ENCODE data around the gene ITK.

DNA sequence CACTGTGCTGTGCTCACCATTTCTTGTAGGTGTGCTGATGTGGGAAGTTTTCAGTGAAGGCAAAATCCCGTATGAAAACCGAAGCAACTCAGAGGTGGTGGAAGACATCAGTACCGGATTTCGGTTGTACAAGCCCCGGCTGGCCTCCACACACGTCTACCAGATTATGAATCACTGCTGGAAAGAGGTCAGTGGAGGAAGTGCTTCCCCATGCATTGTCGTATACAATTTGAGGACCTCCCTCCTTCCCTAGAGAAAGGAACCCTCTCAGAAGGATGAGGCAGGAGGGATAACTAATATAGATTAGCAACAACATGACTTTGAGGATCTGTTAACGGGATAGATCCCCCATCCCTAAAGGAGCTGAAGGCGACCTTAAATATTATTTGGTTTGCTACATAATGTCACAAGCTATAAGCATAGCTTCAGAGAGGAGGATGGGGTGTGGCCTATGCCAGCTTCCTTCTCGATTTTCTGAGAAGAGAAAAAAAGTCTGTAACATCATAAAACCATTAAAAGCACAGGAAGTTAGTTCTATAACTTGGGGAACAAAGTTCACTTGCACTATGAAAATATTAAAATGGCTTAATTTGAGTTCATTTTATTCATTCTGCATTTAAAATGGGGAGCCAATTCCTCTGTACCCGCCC is 68.3 kb downstream of the ITK start:
- TF ChIP-seq, protein P1, sequence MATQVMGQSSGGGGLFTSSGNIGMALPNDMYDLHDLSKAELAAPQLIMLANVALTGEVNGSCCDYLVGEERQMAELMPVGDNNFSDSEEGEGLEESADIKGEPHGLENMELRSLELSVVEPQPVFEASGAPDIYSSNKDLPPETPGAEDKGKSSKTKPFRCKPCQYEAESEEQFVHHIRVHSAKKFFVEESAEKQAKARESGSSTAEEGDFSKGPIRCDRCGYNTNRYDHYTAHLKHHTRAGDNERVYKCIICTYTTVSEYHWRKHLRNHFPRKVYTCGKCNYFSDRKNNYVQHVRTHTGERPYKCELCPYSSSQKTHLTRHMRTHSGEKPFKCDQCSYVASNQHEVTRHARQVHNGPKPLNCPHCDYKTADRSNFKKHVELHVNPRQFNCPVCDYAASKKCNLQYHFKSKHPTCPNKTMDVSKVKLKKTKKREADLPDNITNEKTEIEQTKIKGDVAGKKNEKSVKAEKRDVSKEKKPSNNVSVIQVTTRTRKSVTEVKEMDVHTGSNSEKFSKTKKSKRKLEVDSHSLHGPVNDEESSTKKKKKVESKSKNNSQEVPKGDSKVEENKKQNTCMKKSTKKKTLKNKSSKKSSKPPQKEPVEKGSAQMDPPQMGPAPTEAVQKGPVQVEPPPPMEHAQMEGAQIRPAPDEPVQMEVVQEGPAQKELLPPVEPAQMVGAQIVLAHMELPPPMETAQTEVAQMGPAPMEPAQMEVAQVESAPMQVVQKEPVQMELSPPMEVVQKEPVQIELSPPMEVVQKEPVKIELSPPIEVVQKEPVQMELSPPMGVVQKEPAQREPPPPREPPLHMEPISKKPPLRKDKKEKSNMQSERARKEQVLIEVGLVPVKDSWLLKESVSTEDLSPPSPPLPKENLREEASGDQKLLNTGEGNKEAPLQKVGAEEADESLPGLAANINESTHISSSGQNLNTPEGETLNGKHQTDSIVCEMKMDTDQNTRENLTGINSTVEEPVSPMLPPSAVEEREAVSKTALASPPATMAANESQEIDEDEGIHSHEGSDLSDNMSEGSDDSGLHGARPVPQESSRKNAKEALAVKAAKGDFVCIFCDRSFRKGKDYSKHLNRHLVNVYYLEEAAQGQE (IDR thresholded peaks at IDR 0.05) = no peak
- no peak for TF ChIP-seq HNF4A (conservative IDR thresholded peaks at IDR 0.05)
- TF ChIP-seq CTCF (IDR thresholded peaks at IDR 0.05; ENCODE audit: low read depth, low read length, missing input control) = no peak
- TF ChIP-seq FOXA1 (IDR thresholded peaks at IDR 0.05) = no peak
- no peak for TF ChIP-seq RAD21 (IDR thresholded peaks at IDR 0.05)
- no peak for TF ChIP-seq TAF1 (conservative IDR thresholded peaks at IDR 0.05)
- TF ChIP-seq JUND (IDR thresholded peaks at IDR 0.05) = no peak
- TF ChIP-seq GABPA (IDR thresholded peaks at IDR 0.05 in 1 of 2, conservative IDR thresholded peaks at IDR 0.05 in 1 of 2) = no peak
- TF ChIP-seq, protein P2, sequence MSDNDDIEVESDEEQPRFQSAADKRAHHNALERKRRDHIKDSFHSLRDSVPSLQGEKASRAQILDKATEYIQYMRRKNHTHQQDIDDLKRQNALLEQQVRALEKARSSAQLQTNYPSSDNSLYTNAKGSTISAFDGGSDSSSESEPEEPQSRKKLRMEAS (IDR thresholded peaks at IDR 0.05) = no peak
- no peak for TF ChIP-seq HNF4G (IDR thresholded peaks at IDR 0.05)
